Measurements from ENCODE around the gene PTPRD.
"Not testable (repeated sequence)": the region's sequence is repeated elsewhere in the genome, so short reads cannot be mapped to it uniquely, and the experiment has no call there.

PTPRD gene

DNA sequence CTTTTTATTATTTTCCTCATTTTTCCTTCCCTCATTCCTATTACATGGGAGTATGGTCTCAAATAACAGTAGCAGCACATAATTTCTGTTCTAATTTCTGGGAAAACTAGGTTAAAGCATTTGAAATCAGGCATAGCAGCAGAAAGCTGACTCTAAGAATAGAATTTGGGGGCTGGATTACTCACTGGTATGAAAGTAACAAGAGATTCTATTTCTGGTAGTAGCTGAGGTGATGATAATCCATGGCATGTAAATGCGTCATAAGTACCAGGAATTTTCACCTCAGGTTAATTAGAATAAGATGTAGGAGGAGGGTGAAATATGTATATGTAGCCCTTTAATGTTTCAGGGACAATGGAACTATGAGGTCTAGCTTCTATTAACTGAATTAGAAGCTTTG is 662.0 kb downstream of the PTPRD start:
- DNase-seq, result no peak

DNA sequence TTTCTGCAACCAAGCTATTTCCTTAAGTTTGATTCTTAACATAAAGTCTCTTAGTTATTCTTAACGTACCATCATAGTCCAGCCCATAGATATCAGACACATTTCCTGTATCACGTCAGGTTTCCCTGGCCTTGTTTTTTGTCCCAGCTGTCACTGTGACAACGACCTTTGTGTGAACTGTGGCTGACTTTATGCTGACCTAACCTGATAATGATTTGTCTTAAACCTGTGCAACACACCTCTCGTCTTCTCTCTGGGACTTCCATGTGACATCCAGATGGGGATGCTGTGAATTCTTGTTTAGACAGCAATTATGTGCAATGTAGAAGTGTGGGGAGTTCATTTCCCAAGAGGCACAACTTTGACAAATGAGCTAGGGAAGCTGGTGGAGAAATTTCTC is 662.8 kb downstream of the PTPRD start:
- no peak for DNase-seq

DNA sequence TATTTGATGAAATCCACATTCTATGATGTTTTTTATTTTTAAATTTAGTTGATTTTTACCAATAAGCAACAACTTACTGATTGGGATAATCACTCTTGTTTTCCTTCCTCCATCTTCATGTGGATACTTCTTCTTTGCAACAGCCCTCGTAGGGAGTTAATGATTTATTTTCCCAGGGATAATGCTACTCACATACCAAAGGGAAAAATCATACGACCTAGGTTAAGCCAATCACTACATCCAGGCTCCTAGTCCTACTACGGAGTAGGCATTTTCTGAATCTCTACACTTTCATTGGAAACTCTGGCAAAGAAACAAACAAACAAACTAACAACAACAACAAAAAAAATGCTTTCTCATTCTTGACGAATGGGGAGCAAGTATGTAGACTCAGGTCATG is 663.4 kb downstream of the PTPRD start:
- no peak for DNase-seq

DNA sequence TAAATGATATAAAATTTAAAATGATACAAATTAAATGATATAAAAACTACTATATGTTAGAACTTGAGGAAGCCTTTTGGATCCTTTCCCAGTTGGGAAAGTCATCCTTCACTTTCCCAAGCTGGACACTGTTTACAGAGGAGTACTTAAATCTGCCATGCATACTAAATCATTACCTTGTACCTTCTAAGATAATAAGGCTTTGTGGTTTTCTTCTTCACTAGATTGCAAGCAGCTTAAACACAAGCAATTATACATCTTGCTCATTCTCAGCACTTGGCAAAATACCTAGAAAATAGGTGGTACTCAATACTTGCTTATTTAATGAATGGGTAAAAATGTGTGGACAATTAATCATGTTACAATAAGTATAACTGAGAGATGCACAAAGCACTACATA is 666.8 kb downstream of the PTPRD start:
- DNase-seq, result no peak

DNA sequence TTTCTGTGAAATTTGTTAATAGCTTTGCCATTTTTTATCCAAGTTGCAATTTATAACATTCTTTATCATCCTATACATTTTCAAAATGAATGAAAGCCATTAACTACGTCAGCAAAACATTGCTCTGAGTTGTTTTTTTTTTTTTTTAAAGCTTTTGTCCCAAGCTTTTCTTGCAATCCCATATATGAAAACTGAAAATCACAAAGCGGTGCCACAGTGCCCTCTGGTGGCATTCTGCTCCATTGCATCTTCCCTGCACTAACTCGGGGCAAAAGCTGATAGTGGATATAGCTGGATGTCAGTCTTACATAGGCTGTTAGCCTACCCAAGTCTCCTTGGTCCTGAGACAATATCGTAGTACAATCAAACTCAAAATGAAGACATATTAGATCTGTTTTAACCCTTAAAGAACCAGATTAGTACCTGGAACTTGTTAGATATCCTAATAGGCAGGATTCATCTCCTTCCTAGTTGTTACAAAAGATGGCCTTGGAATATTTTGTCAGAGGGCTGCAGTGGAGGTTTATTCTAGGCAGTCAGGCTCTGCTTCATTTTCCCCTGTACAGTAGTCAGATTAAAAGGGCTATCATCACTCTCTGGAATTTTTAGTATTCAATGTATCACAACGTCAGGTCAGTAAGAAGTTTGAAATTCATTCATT is 669.9 kb downstream of the PTPRD start:
- DNase-seq, result peak; percentile 84

DNA sequence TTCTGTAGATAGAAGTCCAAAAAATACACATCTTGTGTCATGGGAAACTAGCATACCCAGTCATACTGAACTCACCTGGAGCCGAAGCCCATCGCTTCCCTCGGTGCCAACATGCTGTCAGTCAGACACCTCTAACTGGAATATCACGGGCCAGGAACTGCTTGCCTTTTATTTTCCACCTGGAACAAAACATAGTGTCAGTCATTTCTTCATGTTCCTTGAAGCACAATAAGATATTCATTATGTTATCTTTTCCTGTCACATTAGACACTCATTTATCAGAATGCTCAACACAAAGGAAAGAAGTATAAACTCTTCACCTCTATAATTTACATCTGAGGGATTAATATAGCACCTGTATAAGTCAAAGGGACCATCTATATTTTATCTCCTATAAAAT is 674.4 kb downstream of the PTPRD start:
- DNase-seq, result no peak

DNA sequence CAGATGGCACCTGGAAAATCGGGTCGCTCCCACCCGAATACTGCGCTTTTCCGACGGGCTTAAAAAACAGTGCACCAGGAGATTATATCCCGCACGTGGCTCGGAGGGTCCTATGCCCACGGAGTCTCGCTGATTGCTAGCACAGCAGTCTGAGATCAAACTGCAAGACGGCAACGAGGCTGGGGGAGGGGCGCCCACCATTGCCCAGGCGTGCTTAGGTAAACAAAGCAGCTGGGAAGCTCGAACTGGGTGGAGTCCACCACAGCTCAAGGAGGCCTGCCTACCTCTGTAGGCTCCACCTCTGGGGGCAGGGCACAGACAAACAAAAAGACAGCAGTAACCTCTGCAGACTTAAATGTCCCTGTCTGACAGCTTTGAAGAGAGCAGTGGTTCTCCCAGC is 681.3 kb downstream of the PTPRD start:
- DNase-seq, result not testable (repeated sequence)

DNA sequence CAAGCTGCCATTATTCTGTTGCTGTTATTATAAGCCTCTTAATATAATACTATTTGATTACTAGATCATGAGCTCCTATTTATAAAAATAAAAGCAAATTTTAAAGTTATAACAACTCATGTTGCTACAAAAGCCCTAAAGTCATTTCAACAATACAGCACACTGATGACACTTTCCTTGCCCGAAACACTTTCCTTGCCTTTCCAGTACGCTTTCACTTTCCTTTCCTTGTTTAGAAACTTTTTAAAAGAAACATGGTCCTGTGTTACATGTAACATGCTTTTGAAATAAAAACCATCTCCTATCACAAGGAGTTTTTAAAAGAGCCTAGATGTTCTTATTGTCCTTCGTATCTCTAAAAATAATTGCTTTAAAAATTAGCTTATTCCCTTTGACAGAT is 688.4 kb downstream of the PTPRD start:
- DNase-seq, result no peak

DNA sequence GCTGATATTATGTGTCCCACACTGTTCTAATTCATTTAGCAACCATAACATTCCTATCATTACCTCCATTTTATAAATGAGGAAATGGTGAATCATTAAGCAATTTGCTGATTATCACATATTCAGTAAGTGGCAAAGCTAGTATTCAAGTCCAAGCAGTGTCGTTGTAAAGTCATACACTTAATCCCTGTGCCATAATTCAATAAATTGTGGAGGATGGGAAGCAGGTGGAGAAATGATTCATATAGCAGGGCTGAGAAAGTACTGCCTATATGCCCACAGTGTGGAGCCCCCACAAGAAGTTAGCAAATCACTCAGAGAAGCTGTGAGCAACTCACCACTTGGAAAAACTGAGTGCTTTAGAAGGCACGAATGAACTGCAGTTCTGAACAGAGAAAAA is 691.0 kb downstream of the PTPRD start:
- peak; percentile 31 for DNase-seq

DNA sequence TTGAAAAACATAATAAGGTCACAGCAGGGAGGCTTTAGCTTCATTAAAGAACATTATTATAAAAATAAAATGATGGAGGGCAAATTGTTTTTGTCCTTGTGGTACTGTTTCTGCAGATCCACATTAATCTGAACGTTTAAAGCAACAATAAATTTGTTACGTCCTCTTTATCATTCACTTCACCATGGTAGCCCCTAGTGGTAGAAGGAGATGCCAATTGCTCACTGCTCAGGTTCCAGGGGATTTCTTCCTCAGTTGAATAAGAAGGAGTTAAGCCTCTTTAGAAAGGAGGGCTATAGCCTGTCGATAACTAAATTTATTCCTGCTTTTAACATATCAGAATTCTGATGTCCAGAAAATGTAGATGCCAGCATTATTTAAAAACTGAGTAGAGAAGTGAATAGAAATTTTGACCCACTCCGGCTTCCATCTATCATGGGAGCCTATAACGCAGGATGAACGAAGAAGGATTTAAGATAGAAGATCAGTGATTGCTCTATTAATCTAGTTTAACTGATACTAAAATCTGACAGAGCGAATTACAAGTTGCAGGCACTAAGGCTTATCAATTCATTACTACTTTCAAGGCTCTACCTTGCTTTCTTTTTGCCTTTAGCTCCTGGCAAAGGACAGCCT is 692.3 kb downstream of the PTPRD start:
- no peak for DNase-seq

DNA sequence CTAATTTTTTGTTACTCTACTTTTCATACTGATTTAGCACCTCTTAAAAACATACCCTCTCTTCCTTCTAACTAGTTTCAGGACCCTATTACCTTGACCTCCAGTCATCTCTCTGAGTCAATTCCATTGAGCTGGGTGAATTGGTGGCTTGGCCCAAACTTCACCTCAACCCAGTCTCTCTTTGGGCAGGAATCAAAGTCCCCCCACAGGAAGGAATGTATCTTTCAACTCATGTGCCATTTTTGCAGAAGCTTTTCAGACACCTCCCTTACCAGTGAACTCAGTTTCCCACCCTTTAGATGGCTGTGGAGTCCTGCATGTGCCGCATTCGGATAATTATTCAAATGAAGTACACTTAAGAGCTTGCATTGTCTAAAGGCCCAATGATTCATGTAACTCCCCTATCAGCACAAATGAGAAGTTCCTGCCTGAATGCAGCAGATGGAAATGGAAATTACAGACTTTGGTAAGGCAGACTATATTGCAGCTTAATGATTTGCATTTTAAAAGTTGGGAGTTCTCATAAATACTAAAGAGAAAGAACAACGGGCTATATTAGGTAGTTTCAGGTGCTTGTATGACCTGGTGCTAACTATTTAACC is 693.5 kb downstream of the PTPRD start:
- DNase-seq, result peak; percentile 69

DNA sequence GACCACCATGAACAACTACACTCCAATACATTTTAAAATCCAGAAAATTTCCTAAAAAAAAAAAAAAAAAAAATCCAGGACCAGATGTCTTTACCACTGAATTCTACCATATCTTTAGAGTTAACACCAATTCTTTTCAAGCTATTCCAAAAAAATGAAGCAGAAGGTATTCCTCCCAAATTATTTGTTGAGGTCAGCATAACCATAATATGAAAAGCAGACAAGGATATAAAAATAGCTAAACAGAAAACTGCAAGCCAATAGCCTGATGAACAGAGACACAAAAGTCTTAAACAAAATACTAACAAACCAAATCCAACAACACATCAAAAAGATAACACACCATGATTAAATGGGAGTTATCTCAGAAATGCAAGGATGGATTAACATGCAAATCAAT is 695.4 kb downstream of the PTPRD start:
- DNase-seq, result no peak

DNA sequence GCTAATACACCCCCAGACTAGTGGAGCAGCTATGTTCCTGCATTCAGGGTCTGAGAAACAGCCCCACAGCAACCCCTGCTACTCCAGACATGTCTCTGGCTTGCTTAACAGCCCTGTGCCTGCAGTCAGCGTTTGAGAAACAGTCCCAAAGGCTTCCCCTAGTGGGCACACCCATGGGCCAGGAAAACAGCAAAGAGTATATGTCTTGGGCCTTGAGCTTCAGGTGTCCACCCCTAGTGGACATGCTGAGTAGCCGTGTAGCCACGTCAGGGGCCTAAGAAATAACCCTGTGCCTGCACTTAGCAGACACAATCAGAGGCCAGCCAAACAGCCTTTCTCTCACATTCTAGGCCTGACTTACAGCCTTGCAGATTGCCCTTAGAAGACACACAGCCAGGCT is 698.6 kb downstream of the PTPRD start:
- DNase-seq, result peak; percentile 9

DNA sequence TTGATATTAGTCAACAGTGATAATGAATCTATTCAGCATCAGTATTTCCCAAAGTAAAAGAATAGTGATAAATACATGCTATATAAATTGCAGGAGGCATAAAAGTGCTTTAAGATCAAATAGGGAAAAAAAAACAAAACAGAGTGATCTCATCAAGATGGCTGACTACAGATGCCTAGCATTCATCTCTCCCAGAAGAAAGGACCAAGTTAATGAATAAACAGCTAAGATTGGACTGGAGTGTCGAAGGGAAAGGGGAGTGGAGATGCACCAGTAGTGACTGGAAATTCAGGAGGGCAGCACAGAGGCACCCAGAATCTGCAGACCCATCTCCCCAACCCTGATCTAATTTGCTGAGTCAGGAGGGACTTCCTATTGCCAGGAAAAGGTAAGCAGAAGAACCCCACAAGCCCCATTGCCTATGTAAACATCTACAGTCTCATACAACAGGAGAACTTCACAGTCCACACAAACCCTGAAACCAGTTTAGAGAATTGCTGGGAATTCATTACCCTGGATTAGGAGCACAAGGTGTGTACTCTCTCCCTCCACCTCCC is 699.4 kb downstream of the PTPRD start:
- DNase-seq, result peak; percentile 41

DNA sequence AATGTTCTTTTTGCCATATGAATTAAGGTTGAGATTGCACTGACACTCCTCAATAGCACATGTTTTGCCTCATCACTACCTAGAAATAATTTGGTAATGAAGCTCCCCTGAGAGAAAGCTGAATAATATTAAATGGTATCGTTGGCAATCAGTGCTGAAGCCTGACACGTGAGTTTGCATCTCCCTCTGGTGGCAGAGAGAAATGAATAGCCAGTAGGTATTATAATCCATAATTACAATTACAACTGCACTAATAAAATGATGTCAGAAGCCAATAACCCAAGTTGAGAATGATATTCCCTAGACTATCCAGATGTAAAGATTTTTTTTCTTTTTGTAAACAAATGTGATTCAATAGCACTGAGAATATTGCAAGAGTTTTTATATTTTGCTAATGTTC is 700.3 kb downstream of the PTPRD start:
- peak; percentile 71 for DNase-seq

DNA sequence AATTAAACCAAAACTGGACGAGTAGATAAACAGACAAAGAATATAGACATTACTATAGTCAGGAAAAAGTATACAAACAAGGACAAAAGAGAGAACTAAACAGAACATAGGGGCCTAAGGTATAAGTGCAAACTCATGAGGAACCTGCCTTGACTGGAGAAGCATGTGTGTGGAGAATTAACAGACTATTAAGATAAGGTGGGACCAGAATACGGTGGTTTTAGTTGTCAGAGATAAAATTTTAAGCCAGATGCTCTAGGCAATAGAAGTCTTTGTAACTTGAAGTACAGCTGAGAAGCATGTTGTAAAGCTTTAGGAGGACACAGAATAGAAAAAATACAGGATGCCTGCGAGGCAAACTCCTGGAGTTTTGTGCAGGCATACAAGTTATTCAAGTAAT is 707.1 kb downstream of the PTPRD start:
- no peak for DNase-seq

DNA sequence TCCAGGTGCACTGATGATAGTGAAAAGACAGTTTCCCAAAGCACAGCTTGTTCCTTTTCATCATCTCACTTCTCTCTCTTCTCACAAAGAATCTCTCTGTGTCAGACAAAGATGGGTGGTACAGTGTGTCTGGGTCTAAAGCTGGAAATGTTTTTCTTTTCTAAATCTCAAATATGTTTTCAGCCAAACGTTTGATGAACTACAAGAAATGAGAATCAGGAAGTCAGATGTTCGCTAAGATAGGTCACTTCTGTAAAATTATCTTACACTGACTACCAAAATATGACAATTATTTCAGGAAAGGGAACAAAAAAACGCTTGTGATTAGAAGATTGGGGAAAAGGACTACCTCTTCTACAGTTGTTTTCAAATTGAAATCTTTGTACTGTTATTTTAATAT is 708.8 kb downstream of the PTPRD start:
- DNase-seq, result no peak

DNA sequence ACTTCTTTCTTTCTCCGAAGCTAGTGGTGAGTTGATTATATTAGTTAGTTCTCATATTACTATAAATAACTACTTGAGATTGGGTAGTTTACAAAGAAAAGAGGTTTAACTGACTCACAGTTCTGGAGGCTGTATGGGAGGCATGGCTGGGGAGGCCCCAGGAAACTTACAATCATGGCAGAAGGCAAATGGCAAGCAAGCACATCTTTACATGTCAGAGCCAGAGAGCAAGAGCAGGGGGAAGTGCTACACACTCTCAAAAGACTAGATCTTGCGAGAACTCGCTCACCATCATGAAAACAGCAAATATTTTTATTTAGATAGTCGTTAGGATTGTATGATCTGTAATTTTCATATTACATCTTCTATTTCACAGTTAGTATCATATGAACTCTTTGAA is 711.2 kb downstream of the PTPRD start:
- no peak for DNase-seq

DNA sequence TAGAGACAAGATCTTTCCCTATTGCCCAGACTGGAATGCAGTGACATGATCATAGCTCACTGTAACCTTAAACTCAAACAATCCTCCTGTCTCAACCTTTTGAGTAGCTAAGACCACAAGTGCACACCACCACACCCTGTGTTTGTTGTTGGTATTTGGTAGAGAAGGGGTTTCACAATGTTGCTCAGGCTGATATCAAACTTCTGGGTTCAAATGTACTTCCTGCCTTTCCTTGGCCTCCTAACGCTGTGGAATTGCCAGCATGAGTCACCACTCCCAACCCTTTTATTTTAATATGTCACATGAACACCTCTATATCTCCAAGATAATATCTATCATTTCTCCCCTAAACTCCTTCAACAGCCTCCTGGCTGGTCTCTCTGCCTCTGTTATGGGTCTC is 719.0 kb downstream of the PTPRD start:
- DNase-seq, result no peak

DNA sequence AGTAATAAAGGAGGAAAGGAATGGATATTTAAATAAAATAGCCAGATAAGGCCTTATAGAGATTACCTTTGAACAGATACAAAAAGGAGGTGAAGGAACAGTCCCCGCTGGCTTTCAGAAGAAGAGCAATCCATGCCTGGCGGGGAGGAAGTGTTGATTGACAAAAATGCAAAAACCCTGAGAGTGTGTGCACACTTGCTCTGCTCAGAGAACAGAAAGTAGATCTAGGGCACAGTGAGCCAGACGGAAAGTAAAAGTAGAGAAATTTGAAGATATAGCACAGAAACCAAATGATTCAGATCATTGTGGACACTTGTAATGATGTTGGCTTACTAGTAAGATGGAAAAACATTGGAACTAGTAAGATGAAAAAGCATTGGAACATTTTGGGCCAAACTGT is 720.6 kb downstream of the PTPRD start:
- DNase-seq, result no peak

DNA sequence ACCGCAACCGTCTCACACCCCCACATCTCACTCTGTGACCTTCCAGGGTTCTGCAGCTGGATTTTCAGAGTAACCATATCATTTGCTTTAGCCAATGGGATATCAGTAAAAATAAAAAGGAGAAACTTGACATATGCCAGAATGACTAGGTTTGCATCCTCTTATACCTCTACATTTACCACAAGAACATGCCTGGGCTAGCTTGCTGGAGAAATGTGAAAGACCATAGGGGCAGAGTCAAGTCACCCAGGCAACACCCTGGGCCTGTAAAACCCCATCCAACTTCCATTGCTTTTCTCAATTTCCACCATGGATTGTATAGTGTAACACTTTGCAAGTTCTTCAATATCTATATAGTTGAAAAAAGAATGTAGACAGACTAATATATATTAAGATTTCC is 731.1 kb downstream of the PTPRD start:
- DNase-seq, result no peak

DNA sequence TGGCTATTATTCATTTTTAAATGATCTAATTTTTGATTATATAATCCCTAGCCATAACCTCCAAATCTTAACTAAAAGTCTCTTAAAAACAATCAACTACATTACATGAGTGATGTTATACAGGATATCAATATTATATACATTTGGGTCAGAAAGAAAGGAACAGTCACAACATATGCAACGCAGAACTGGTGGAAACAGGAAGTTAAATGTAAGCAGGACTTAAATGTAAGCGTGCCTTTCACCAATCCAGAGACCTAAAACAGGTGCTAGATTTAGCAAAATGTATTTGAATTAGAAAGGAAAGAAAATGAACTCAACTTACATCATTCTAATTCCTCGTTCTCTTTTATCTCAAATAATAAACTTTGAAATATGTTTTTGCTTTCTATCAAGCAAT is 738.5 kb downstream of the PTPRD start:
- no peak for DNase-seq

DNA sequence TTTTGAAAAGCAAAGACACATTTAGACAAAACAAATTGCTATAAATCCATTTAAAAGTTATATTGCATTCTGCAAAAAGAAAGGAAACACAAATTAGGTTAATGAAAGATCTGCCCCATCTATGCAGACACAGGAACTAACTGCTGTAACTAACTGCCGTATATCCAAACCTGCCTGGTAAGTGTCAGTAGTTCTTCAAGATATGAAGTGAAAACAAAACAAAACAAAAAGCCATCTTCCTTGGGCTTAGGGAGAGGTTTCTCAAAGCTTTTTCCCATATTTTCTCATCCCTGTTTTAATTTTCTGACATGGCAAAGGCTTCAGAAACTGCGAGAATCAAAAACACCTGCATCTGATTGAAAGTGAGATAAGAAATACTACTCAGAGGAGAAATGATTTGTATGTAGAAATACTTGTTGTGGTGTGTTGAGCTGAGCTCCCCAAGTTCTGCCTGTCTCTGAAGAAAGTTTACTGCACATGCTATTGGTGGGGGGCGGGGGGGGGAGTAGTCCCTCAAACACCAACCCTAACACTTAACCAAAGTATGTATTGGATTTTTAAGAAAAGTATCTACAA is 750.5 kb downstream of the PTPRD start:
- DNase-seq, result no peak
